Activated CD4-positive, alpha-beta memory T cell treated with anti-CD3 and anti-CD28 coated beads for 36 hours (primary cell): ENCODE results near the gene ULK1. TPM values are rescaled to one million over a fixed set of nuclear protein-coding genes. Genes with fewer than 3 reads are reported as not detected.
A peak's percentile ranks its signal among the peaks of the same experiment; 100 is the strongest.

ENCODE experiments used
- CTCF ChIA-PET: fragments of 350-600 bp; sonication (Branson Sonifier 250); formaldehyde crosslinking; loops from one replicate; lab custom pipeline; 2021; ENCODE audit warnings: antibody characterized with exemption, inconsistent platforms; lab: Charles Lee
- POLR2A ChIA-PET: fragments of 350-600 bp; sonication (Branson Sonifier 250); formaldehyde crosslinking; loops from one replicate; lab custom pipeline; 2021; ENCODE audit warnings: antibody characterized with exemption; lab: Charles Lee
- DNase-seq: peaks from one replicate; pipeline ENCODE4 v3.0.0-alpha.2; 2020
- H3K27ac Mint-ChIP-seq: one replicate; pipeline ENCODE4 v1.8.0; 2021; ENCODE audit warnings: mixed read lengths
- H3K27me3 Mint-ChIP-seq: one replicate; pipeline ENCODE4 v1.8.0; 2021; ENCODE audit warnings: mixed read lengths
- H3K36me3 Mint-ChIP-seq: one replicate; pipeline ENCODE4 v1.8.0; 2021; ENCODE audit warnings: mixed read lengths
- H3K4me1 Mint-ChIP-seq: one replicate; pipeline ENCODE4 v1.8.0; 2021; ENCODE audit warnings: low read depth, mixed read lengths
- H3K4me3 Mint-ChIP-seq: one replicate; pipeline ENCODE4 v1.8.0; 2021; ENCODE audit warnings: mild to moderate bottlenecking, mixed read lengths
- H3K9me3 Mint-ChIP-seq: one replicate; pipeline ENCODE4 v1.8.0; 2021; ENCODE audit warnings: mixed read lengths
- intact Hi-C: fragments of 100-400 bp; cut with micrococcal nuclease; formaldehyde crosslinking; loops from one replicate; pipeline ENCODE4 v1.15.1; 2023
- total RNA-seq, 2 experiments: library from RNA; stranded (reverse); gene quantifications; one replicate each; pipeline ENCODE4 v1.2.3, GENCODE V29; 2021

Gene ULK1
- total RNA-seq, result 10 to 100 TPM; 13.8 to 17.8 TPM

DNA sequence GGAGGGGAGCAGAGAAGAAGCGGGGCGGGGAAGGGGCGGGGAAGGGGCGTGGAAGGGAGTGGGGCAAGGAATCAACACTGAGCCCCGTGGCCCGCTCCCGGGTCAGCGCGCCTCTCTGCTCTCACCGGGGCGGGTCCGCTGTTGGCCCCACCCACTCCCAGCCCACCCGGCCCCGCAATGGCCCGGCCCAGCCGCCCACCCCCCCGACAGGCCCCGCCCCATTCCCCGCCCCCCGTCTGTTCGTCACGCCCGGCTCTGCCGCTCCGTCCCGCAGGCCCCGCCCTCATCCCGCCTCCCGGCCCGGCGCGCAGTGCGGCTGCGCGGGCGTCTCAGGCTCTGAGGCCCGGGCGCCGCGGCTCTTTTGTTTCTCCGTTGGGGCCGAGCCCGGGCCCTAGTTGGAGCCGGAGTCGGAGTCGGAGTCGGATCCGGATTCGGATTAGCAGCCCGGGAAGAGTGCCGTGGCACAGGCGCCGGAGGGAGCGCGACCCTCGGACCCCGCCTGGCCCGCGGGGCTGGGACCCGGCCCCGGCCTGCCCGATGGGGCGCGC is at the start of gene ULK1:
TSS of gene ULK1 (plus strand) at position 310 of the 548 bp plus-strand sequence. CDS start 380 bp downstream, outside the sequence.
- peak within 1 kb of the TSS; percentile 79 for H3K4me3 Mint-ChIP-seq
- peak within 1 kb of the TSS; percentile 54 for H3K27ac Mint-ChIP-seq
- H3K9me3 Mint-ChIP-seq, result no peaks in the 10 kb centered on the region
- intact Hi-C loops, result loop anchor here (1.0 to 10.0 kb wide), 2 partner anchors 35 to 1020 kb away; partner anchors contain the start of genes PUS1 and RAN
- ChIA-PET POLR2A (no interaction called here), CTCF (no interaction called here)
- no peaks in the 10 kb centered on the region for H3K36me3 Mint-ChIP-seq
- peaks cover 12% of the 10 kb centered on the region for H3K4me1 Mint-ChIP-seq
- H3K27me3 Mint-ChIP-seq, result no peaks in the 10 kb centered on the region
- DNase-seq, result peak; percentile 94

- no peak for DNase-seq
- ChIA-PET POLR2A (no interaction called here), CTCF (no interaction called here)
- H3K27me3 Mint-ChIP-seq, result no peaks in the 10 kb centered on the region
- no peak overlapping the region for H3K4me3 Mint-ChIP-seq
- no peaks in the 10 kb centered on the region for H3K4me1 Mint-ChIP-seq
- intact Hi-C loops, result no loop called here
- no peaks in the 10 kb centered on the region for H3K36me3 Mint-ChIP-seq
- no peaks in the 10 kb centered on the region for H3K9me3 Mint-ChIP-seq
- no peak overlapping the region for H3K27ac Mint-ChIP-seq
These were observed 49.8 kb upstream of the ULK1 start for GRCh38 chr12:131844656-131845055.

- Mint-ChIP-seq H3K27me3 (no peaks in the 10 kb centered on the region), H3K4me3 (no peak overlapping the region), H3K36me3 (no peaks in the 10 kb centered on the region), H3K27ac (no peak overlapping the region), H3K4me1 (no peaks in the 10 kb centered on the region), H3K9me3 (no peaks in the 10 kb centered on the region)
- intact Hi-C loops, result no loop called here
- POLR2A ChIA-PET, result no interaction called here
- no peak for DNase-seq
- CTCF ChIA-PET, result no interaction called here
These were observed 49.3 kb upstream of the ULK1 start for GRCh38 chr12:131845121-131845520.

DNA sequence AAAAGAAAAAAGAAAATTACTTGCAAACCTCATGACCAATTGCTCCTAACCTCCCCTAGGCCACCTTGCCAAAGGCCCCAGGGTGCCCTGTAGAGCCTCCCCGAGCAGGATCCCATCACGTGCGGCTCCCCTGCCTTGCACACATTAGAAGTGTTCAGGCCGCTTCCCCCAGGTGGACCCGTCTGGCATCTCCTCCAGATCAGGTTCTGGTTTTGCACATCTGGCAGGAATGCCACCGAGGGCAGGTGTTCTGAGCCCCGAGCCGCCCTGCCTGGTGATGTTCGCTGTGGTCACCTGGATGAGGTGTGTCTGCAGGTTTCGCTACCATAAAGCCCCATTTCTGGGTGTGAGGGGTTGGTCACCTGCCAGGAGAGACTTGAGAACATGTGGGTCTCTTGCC is 47.0 kb upstream of the ULK1 start:
- Mint-ChIP-seq H3K36me3 (no peaks in the 10 kb centered on the region), H3K27me3 (no peaks in the 10 kb centered on the region), H3K9me3 (no peaks in the 10 kb centered on the region), H3K4me3 (no peak overlapping the region), H3K4me1 (no peaks in the 10 kb centered on the region), H3K27ac (no peak overlapping the region)
- DNase-seq, result no peak
- ChIA-PET CTCF (no interaction called here), POLR2A (no interaction called here)
- intact Hi-C loops, result no loop called here

- Mint-ChIP-seq H3K27ac (no peak overlapping the region), H3K4me1 (no peaks in the 10 kb centered on the region), H3K36me3 (no peaks in the 10 kb centered on the region), H3K9me3 (no peaks in the 10 kb centered on the region), H3K4me3 (no peak overlapping the region), H3K27me3 (peaks cover 2% of the 10 kb centered on the region)
- intact Hi-C loops, result no loop called here
- CTCF ChIA-PET, result no interaction called here
- POLR2A ChIA-PET, result no interaction called here
- DNase-seq, result no peak
These were observed 45.7 kb upstream of the ULK1 start for GRCh38 chr12:131848753-131849152.

GRCh38 chr12:131849700-131850553 is 44.5 kb upstream of the ULK1 start:
- peaks cover 4% of the 10 kb centered on the region for H3K27me3 Mint-ChIP-seq
- H3K36me3 Mint-ChIP-seq, result no peaks in the 10 kb centered on the region
- H3K9me3 Mint-ChIP-seq, result no peaks in the 10 kb centered on the region
- intact Hi-C loops, result no loop called here
- H3K4me3 Mint-ChIP-seq, result no peak overlapping the region
- no peaks in the 10 kb centered on the region for H3K4me1 Mint-ChIP-seq
- no peak overlapping the region for H3K27ac Mint-ChIP-seq
- DNase-seq, result no peak
- ChIA-PET POLR2A (no interaction called here), CTCF (no interaction called here)

DNA sequence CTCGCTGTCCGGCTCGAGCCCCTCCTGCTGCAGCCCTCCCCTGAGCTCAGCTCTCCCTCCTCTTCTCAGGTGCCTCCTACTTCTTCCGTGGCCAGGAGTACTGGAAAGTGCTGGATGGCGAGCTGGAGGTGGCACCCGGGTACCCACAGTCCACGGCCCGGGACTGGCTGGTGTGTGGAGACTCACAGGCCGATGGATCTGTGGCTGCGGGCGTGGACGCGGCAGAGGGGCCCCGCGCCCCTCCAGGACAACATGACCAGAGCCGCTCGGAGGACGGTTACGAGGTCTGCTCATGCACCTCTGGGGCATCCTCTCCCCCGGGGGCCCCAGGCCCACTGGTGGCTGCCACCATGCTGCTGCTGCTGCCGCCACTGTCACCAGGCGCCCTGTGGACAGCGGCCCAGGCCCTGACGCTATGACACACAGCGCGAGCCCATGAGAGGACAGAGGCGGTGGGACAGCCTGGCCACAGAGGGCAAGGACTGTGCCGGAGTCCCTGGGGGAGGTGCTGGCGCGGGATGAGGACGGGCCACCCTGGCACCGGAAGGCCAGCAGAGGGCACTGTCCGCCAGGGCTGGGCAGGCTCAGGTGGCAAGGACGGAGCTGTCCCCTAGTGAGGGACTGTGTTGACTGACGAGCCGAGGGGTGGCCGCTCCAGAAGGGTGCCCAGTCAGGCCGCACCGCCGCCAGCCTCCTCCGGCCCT is 43.4 kb upstream of the ULK1 start:
- CTCF ChIA-PET, result interaction anchor here (0.6 kb wide), 1 partner anchor 99 kb away, joined by 3 read pairs; the partner anchor contains the start of gene EP400
- no peak overlapping the region for H3K4me3 Mint-ChIP-seq
- no peaks in the 10 kb centered on the region for H3K36me3 Mint-ChIP-seq
- H3K27ac Mint-ChIP-seq, result no peak overlapping the region
- no peaks in the 10 kb centered on the region for H3K4me1 Mint-ChIP-seq
- DNase-seq, result peak; percentile 45
- POLR2A ChIA-PET, result no interaction called here
- no peaks in the 10 kb centered on the region for H3K9me3 Mint-ChIP-seq
- intact Hi-C loops, result no loop called here
- peaks cover 4% of the 10 kb centered on the region for H3K27me3 Mint-ChIP-seq

GRCh38 chr12:131851741-131852550 is 42.5 kb upstream of the ULK1 start:
- DNase-seq, result no peak
- Mint-ChIP-seq H3K9me3 (no peaks in the 10 kb centered on the region), H3K4me1 (no peaks in the 10 kb centered on the region), H3K27me3 (peaks cover 6% of the 10 kb centered on the region), H3K36me3 (no peaks in the 10 kb centered on the region), H3K4me3 (no peak overlapping the region), H3K27ac (no peak overlapping the region)
- ChIA-PET POLR2A (no interaction called here), CTCF (interaction anchor here (0.6 kb wide), 1 partner anchor 98 kb away, joined by 3 read pairs; the partner anchor contains the start of gene EP400)
- intact Hi-C loops, result no loop called here

- DNase-seq, result no peak
These were observed 41.7 kb upstream of the ULK1 start for GRCh38 chr12:131852551-131853299.

GRCh38 chr12:131853832-131854797 is 40.3 kb upstream of the ULK1 start:
- intact Hi-C loops, result no loop called here
- CTCF ChIA-PET, result no interaction called here
- H3K4me3 Mint-ChIP-seq, result no peak overlapping the region
- no peak overlapping the region for H3K27ac Mint-ChIP-seq
- no peaks in the 10 kb centered on the region for H3K9me3 Mint-ChIP-seq
- no peaks in the 10 kb centered on the region for H3K36me3 Mint-ChIP-seq
- H3K27me3 Mint-ChIP-seq, result peaks cover 6% of the 10 kb centered on the region
- POLR2A ChIA-PET, result no interaction called here
- DNase-seq, result no peak
- H3K4me1 Mint-ChIP-seq, result no peaks in the 10 kb centered on the region

More at GRCh38 chr12:131852551-131853299, 41.7 kb upstream of the ULK1 start:
- CTCF ChIA-PET, result no interaction called here
- no peaks in the 10 kb centered on the region for H3K9me3 Mint-ChIP-seq
- H3K4me1 Mint-ChIP-seq, result no peaks in the 10 kb centered on the region
- peaks cover 6% of the 10 kb centered on the region for H3K27me3 Mint-ChIP-seq
- POLR2A ChIA-PET, result no interaction called here
- no peak overlapping the region for H3K27ac Mint-ChIP-seq
- intact Hi-C loops, result no loop called here
- H3K4me3 Mint-ChIP-seq, result no peak overlapping the region
- no peaks in the 10 kb centered on the region for H3K36me3 Mint-ChIP-seq
